Activated CD4-positive, alpha-beta memory T cell treated with anti-CD3 and anti-CD28 coated beads for 36 hours (primary cell): Measurements from ENCODE around the gene OR4C3. TPM values are rescaled to one million over a fixed set of nuclear protein-coding genes. Genes with fewer than 3 reads are reported as not detected.
"Not testable (repeated sequence)": the region's sequence is repeated elsewhere in the genome, so short reads cannot be mapped to it uniquely, and the experiment has no call there.

Source experiments
- CTCF ChIA-PET: fragments of 350-600 bp; sonication (Branson Sonifier 250); formaldehyde crosslinking; loops from one replicate; lab custom pipeline; 2021; ENCODE audit warnings: antibody characterized with exemption, inconsistent platforms; lab: Charles Lee
- POLR2A ChIA-PET: fragments of 350-600 bp; sonication (Branson Sonifier 250); formaldehyde crosslinking; loops from one replicate; lab custom pipeline; 2021; ENCODE audit warnings: antibody characterized with exemption; lab: Charles Lee
- DNase-seq: peaks from one replicate; pipeline ENCODE4 v3.0.0-alpha.2; 2020
- H3K27ac Mint-ChIP-seq: one replicate; pipeline ENCODE4 v1.8.0; 2021; ENCODE audit warnings: mixed read lengths
- H3K27me3 Mint-ChIP-seq: one replicate; pipeline ENCODE4 v1.8.0; 2021; ENCODE audit warnings: mixed read lengths
- H3K36me3 Mint-ChIP-seq: one replicate; pipeline ENCODE4 v1.8.0; 2021; ENCODE audit warnings: mixed read lengths
- H3K4me1 Mint-ChIP-seq: one replicate; pipeline ENCODE4 v1.8.0; 2021; ENCODE audit warnings: low read depth, mixed read lengths
- H3K4me3 Mint-ChIP-seq: one replicate; pipeline ENCODE4 v1.8.0; 2021; ENCODE audit warnings: mild to moderate bottlenecking, mixed read lengths
- H3K9me3 Mint-ChIP-seq: one replicate; pipeline ENCODE4 v1.8.0; 2021; ENCODE audit warnings: mixed read lengths
- intact Hi-C: fragments of 100-400 bp; cut with micrococcal nuclease; formaldehyde crosslinking; loops from one replicate; pipeline ENCODE4 v1.15.1; 2023
- total RNA-seq, 2 experiments: library from RNA; stranded (reverse); gene quantifications; one replicate each; pipeline ENCODE4 v1.2.3, GENCODE V29; 2021

Gene OR4C3
- not detected for total RNA-seq

GRCh38 chr11:48324620-48325019 is at the start of gene OR4C3:
Gene OR4C3, plus strand, starts transcription at chr11:48324920. Its CDS starts 102 bp downstream, at chr11:48325022.
- CTCF ChIA-PET, DNase-seq, H3K27me3 Mint-ChIP-seq, H3K9me3 Mint-ChIP-seq, H3K4me1 Mint-ChIP-seq, H3K36me3 Mint-ChIP-seq, H3K4me3 Mint-ChIP-seq, H3K27ac Mint-ChIP-seq, POLR2A ChIA-PET: not testable (repeated sequence)
- intact Hi-C loops: loop anchor here (10.0 kb wide), 1 partner anchor 1730 kb away; no protein-coding TSS in a partner anchor

- intact Hi-C loops: loop anchor here (5.0 kb wide), 2 partner anchors 134 to 1221 kb away; no protein-coding TSS in a partner anchor
- Mint-ChIP-seq H3K4me1 (no peaks in the 10 kb centered on the region), H3K9me3 (peaks cover 2% of the 10 kb centered on the region), H3K27me3 (peaks cover 2% of the 10 kb centered on the region), H3K27ac (no peak within 1 kb of the TSS), H3K36me3 (no peaks in the 10 kb centered on the region), H3K4me3 (no peak within 1 kb of the TSS)
- ChIA-PET POLR2A (no interaction called here), CTCF (no interaction called here)
- DNase-seq: no peak
These were observed 18.8 kb upstream of the OR4C3 start, which contains the start of gene OR4S1 for GRCh38 chr11:48305923-48306322. Gene OR4S1, plus strand, starts transcription at chr11:48306223. Its CDS starts 0 bp downstream, at chr11:48306223.

- no peaks in the 10 kb centered on the region for H3K36me3 Mint-ChIP-seq
- H3K4me3 Mint-ChIP-seq: no peak overlapping the region
- H3K27me3 Mint-ChIP-seq: peaks cover 2% of the 10 kb centered on the region
- no peaks in the 10 kb centered on the region for H3K9me3 Mint-ChIP-seq
- DNase-seq: peak; percentile 78
- H3K4me1 Mint-ChIP-seq: no peaks in the 10 kb centered on the region
- no peak overlapping the region for H3K27ac Mint-ChIP-seq
- intact Hi-C loops: loop anchor here (5.0 kb wide), 2 partner anchors 136 to 1219 kb away; no protein-coding TSS in a partner anchor
- POLR2A ChIA-PET: no interaction called here
- CTCF ChIA-PET: interaction anchor here (0.6 to 1.9 kb wide), 18 partner anchors 9 to 1688 kb away, joined by 3 to 13 read pairs (median 3); no protein-coding TSS in a partner anchor
These were observed 16.8 kb upstream of the OR4C3 start for GRCh38 chr11:48307760-48308386.

- CTCF ChIA-PET, H3K36me3 Mint-ChIP-seq, H3K4me3 Mint-ChIP-seq, intact Hi-C loops, H3K9me3 Mint-ChIP-seq, H3K4me1 Mint-ChIP-seq, H3K27ac Mint-ChIP-seq, POLR2A ChIA-PET, DNase-seq, H3K27me3 Mint-ChIP-seq: not testable (repeated sequence)
These were observed 11.1 kb upstream of the OR4C3 start for GRCh38 chr11:48313590-48313989.

DNA sequence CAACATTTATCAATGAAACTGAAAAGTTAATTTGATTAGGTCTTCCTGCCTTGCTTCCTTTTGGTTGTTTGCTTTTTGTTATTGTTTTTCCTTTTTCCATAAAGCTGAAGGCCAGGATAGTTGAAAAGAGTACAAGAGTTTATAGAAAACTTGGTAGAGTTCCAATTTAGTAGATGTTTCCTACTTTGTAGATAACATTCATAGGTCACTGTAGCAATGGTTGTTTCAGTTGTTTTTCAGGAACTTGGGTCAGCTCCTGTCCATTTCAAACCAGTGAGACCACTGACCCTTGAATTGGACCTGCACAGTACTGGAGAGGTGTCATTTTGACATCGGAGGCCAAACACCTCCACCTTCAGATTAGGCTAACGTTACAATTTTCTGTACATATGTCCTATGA is 4.9 kb upstream of the OR4C3 start:
- H3K27me3 Mint-ChIP-seq, DNase-seq, H3K4me3 Mint-ChIP-seq, H3K27ac Mint-ChIP-seq, H3K36me3 Mint-ChIP-seq, H3K9me3 Mint-ChIP-seq, CTCF ChIA-PET, H3K4me1 Mint-ChIP-seq, POLR2A ChIA-PET: not testable (repeated sequence)
- intact Hi-C loops: loop anchor here (10.0 kb wide), 1 partner anchor 1735 kb away; no protein-coding TSS in a partner anchor

- Mint-ChIP-seq H3K36me3 (peaks cover 7% of the 10 kb centered on the region), H3K9me3 (peaks cover 15% of the 10 kb centered on the region), H3K27ac (no peak overlapping the region), H3K4me1 (peaks cover 29% of the 10 kb centered on the region), H3K27me3 (no peaks in the 10 kb centered on the region), H3K4me3 (no peak overlapping the region)
- intact Hi-C loops: no loop called here
- POLR2A ChIA-PET: no interaction called here
- CTCF ChIA-PET: no interaction called here
- DNase-seq: no peak
These were observed 16.7 kb downstream of the OR4C3 start for GRCh38 chr11:48341466-48341865.

- H3K27ac Mint-ChIP-seq, POLR2A ChIA-PET, H3K4me3 Mint-ChIP-seq, CTCF ChIA-PET, H3K27me3 Mint-ChIP-seq, DNase-seq, intact Hi-C loops: not testable (repeated sequence)
- Mint-ChIP-seq H3K36me3 (peaks cover 11% of the 10 kb centered on the region), H3K4me1 (peaks cover 35% of the 10 kb centered on the region), H3K9me3 (peaks cover 22% of the 10 kb centered on the region)
These were observed 17.8 kb downstream of the OR4C3 start for GRCh38 chr11:48342505-48342904.

GRCh38 chr11:48346286-48346685 is 21.6 kb downstream of the OR4C3 start:
- DNase-seq, H3K27me3 Mint-ChIP-seq, H3K27ac Mint-ChIP-seq, H3K4me3 Mint-ChIP-seq, CTCF ChIA-PET, intact Hi-C loops, POLR2A ChIA-PET: not testable (repeated sequence)
- H3K9me3 Mint-ChIP-seq: peaks cover 52% of the 10 kb centered on the region
- H3K4me1 Mint-ChIP-seq: peaks cover 28% of the 10 kb centered on the region
- H3K36me3 Mint-ChIP-seq: peaks cover 19% of the 10 kb centered on the region

DNA sequence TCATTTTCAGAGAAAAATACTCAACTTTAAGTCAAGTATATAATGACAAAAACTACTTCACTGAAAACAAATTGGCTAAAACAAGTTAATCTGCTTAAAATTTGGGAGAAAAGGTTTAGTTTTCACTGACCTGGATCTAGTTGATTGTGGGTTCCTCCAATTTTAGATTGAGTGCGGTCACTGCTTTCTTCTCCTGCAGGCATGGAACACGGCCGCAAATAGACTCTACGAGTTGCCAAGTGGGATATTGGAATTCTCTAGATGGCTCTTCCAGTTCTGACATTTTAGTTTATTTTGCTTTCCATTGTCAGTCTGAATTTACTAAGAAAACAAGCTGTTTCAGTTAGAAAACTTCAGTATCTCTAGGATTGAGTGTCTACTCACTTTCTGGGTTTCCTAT is 29.3 kb downstream of the OR4C3 start:
- no peak for DNase-seq
- Mint-ChIP-seq H3K9me3 (peaks cover 21% of the 10 kb centered on the region), H3K27ac (no peak overlapping the region), H3K4me1 (no peaks in the 10 kb centered on the region), H3K36me3 (peaks cover 5% of the 10 kb centered on the region), H3K4me3 (no peak overlapping the region), H3K27me3 (no peaks in the 10 kb centered on the region)
- ChIA-PET CTCF (no interaction called here), POLR2A (no interaction called here)
- intact Hi-C loops: no loop called here

- H3K4me3 Mint-ChIP-seq: no peak overlapping the region
- H3K4me1 Mint-ChIP-seq: no peaks in the 10 kb centered on the region
- no peak overlapping the region for H3K27ac Mint-ChIP-seq
- no peaks in the 10 kb centered on the region for H3K27me3 Mint-ChIP-seq
- H3K9me3 Mint-ChIP-seq: peaks cover 16% of the 10 kb centered on the region
- H3K36me3 Mint-ChIP-seq: peaks cover 4% of the 10 kb centered on the region
- DNase-seq: no peak
- ChIA-PET POLR2A (no interaction called here), CTCF (no interaction called here)
- intact Hi-C loops: loop anchor here (5.0 kb wide), 1 partner anchor 1673 kb away; no protein-coding TSS in a partner anchor
These were observed 30.0 kb downstream of the OR4C3 start for GRCh38 chr11:48354677-48355076.

DNA sequence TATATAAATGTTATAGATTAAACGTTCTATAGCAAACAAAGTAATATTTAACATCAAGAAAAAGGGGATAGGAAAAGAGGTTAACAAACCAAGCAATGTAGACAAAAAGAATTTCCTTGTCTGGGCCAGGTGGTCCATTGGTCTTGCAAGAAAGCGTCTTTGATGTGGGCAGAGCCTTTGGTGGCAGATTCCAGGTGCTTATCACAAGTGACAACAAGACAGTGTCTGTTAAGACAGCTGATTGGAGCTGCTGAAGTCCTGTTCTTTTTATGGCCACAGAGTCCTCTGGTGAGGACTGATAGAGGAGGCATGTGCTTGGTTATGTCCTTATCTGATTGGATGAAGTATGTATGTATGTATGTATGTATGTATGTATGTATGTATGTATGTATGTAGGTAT is 36.6 kb downstream of the OR4C3 start:
- intact Hi-C loops: not testable (repeated sequence)

GRCh38 chr11:48366365-48366764 is 41.6 kb downstream of the OR4C3 start, which contains the start of gene OR4C5:
Gene OR4C5, minus strand, starts transcription at chr11:48366465. Its CDS starts 0 bp downstream, at chr11:48366465.
- H3K36me3 Mint-ChIP-seq: no peaks in the 10 kb centered on the region
- H3K4me3 Mint-ChIP-seq: no peak within 1 kb of the TSS
- no peak for DNase-seq
- H3K9me3 Mint-ChIP-seq: peaks cover 2% of the 10 kb centered on the region
- POLR2A ChIA-PET: no interaction called here
- intact Hi-C loops: no loop called here
- H3K27ac Mint-ChIP-seq: no peak within 1 kb of the TSS
- CTCF ChIA-PET: no interaction called here
- no peaks in the 10 kb centered on the region for H3K4me1 Mint-ChIP-seq
- H3K27me3 Mint-ChIP-seq: no peaks in the 10 kb centered on the region

More for the DNA sequence above, 36.6 kb downstream of the OR4C3 start:
- H3K27ac Mint-ChIP-seq, H3K9me3 Mint-ChIP-seq, H3K4me3 Mint-ChIP-seq, H3K36me3 Mint-ChIP-seq, POLR2A ChIA-PET, DNase-seq, H3K27me3 Mint-ChIP-seq, CTCF ChIA-PET, H3K4me1 Mint-ChIP-seq: not testable (repeated sequence)
